HG03139 (cell line): ENCODE measurements around the gene LMBR1.
"Not testable (repeated sequence)": the region's sequence is repeated elsewhere in the genome, so short reads cannot be mapped to it uniquely, and the experiment has no call there.

ENCODE experiments used
- ATAC-seq: cut with Tn5 transposase; IDR thresholded peaks from one replicate; pipeline ENCODE4 v1.9.1; 2021; ENCODE audit not compliant: unreplicated experiment

Gene LMBR1

GRCh38 chr7:156659961-156660360 lies 233.0 kb downstream of the LMBR1 start:
- ATAC-seq = no peak

GRCh38 chr7:156659203-156659602 lies 233.8 kb downstream of the LMBR1 start:
- no peak for ATAC-seq

- no peak for ATAC-seq
Observed at GRCh38 chr7:156657681-156658080, 235.3 kb downstream of the LMBR1 start.

- ATAC-seq = no peak
Observed at GRCh38 chr7:156656598-156656997, 236.4 kb downstream of the LMBR1 start.

GRCh38 chr7:156655983-156656382 lies 237.0 kb downstream of the LMBR1 start:
- ATAC-seq = no peak

- no peak for ATAC-seq
Observed at GRCh38 chr7:156655251-156655650, 237.7 kb downstream of the LMBR1 start.

- ATAC-seq = no peak
Observed at GRCh38 chr7:156654511-156655234, 238.3 kb downstream of the LMBR1 start.

GRCh38 chr7:156652886-156653568 lies 240.0 kb downstream of the LMBR1 start:
- ATAC-seq = no peak

GRCh38 chr7:156651474-156651873 lies 241.5 kb downstream of the LMBR1 start:
- no peak for ATAC-seq

GRCh38 chr7:156650042-156650441 lies 242.9 kb downstream of the LMBR1 start:
- no peak for ATAC-seq

- ATAC-seq = not testable (repeated sequence)
Observed at GRCh38 chr7:156647330-156647729, 245.7 kb downstream of the LMBR1 start.

GRCh38 chr7:156642306-156643045 lies 250.5 kb downstream of the LMBR1 start:
- no peak for ATAC-seq

GRCh38 chr7:156640949-156641485 lies 252.0 kb downstream of the LMBR1 start:
- peak; percentile 45 for ATAC-seq

GRCh38 chr7:156640257-156640948 lies 252.6 kb downstream of the LMBR1 start, which contains the start of gene RNF32:
Gene RNF32 (plus strand): TSS chr7:156640774. CDS start chr7:156643878, 3,104 bp downstream.
- peak; percentile 88 for ATAC-seq

- ATAC-seq = no peak
Observed at GRCh38 chr7:156639426-156640256, 253.3 kb downstream of the LMBR1 start.

GRCh38 chr7:156638443-156639077 lies 254.4 kb downstream of the LMBR1 start:
- ATAC-seq = no peak

GRCh38 chr7:156637093-156637492 lies 255.9 kb downstream of the LMBR1 start:
- ATAC-seq = not testable (repeated sequence)

- no peak for ATAC-seq
Observed at GRCh38 chr7:156635529-156636385, 257.2 kb downstream of the LMBR1 start.

GRCh38 chr7:156634117-156634516 lies 258.9 kb downstream of the LMBR1 start:
- ATAC-seq = no peak
